Measurements from ENCODE around the gene PLEKHH1.

GRCh38 chr14:67486890-67487289, 46.2 kb upstream of the PLEKHH1 start:
- TF ChIP-seq POLR2A (IDR thresholded peaks at IDR 0.05) = no peak
- no peak for TF ChIP-seq CTCF (IDR thresholded peaks at IDR 0.05)
